Measurements from ENCODE around the gene NWD2. TPM values are rescaled to one million over a fixed set of nuclear protein-coding genes. Genes with fewer than 3 reads are reported as not detected.

The NWD2 gene
- total RNA-seq, 1 experiment from 2014 or later: not detected

- peaks cover 47% of the 10 kb centered on the region for H3K4me1 ChIP-seq (replicated peaks; ENCODE audit: insufficient read depth)
- peak; percentile 26 to 58 for DNase-seq
These were observed 196.0 kb downstream of the NWD2 start for GRCh38 chr4:37440501-37440900.

DNA sequence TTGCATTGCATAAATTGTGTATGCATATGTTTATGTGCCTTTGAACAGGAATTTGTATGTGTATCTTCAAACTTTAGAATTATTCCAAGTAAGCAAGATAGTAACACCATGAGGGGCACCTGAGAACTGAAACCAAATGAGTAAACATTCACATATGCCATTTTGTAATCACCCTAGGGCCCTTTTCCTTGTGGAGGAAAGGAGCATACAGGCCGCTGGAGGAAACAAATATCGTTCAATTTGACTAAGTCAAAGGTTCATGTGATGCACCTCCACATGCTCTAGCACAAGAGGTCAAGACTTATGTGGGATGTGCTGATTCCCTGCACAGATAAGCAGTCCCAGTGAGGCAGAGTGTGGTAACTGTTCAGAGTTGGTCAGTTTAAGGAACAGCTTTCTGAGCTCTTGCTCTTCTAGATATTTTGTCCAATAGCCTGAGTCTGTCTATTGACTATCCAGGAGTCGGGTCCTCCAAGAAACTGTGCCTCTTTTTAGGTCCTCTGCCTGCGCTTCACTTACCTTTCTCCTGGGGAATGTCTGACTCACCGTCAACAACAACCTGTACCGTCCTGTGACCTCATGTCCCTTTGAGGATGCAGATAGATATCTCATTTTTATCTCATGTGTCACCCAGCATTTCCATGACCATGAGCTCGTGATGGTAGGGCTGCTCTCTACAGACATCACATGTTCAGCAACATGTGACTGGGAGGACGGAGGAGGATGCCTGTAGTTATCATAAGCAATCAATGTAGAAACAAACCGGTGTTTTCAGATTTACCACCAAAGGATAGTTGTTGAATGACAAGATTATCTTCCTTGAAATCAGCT, 196.9 kb downstream of the NWD2 start:
- no peak overlapping the region; the same call in 1 of the 2 replicates for H3K4me3 ChIP-seq
- no peak for TF ChIP-seq EZH2 (IDR thresholded peaks at IDR 0.05; ENCODE audit: low read depth)
- TF ChIP-seq, protein P1, sequence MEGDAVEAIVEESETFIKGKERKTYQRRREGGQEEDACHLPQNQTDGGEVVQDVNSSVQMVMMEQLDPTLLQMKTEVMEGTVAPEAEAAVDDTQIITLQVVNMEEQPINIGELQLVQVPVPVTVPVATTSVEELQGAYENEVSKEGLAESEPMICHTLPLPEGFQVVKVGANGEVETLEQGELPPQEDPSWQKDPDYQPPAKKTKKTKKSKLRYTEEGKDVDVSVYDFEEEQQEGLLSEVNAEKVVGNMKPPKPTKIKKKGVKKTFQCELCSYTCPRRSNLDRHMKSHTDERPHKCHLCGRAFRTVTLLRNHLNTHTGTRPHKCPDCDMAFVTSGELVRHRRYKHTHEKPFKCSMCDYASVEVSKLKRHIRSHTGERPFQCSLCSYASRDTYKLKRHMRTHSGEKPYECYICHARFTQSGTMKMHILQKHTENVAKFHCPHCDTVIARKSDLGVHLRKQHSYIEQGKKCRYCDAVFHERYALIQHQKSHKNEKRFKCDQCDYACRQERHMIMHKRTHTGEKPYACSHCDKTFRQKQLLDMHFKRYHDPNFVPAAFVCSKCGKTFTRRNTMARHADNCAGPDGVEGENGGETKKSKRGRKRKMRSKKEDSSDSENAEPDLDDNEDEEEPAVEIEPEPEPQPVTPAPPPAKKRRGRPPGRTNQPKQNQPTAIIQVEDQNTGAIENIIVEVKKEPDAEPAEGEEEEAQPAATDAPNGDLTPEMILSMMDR (conservative IDR thresholded peaks at IDR 0.05): no peak
- CTCF ChIA-PET: interaction anchor here (1.0 kb wide), 2 partner anchors 12 to 120 kb away, joined by 5 to 10 read pairs; a partner anchor contains a TSS
- POLR2A ChIA-PET (ENCODE audit: unreplicated experiment): interaction anchor here (0.6 to 1.0 kb wide), 8 partner anchors 27 to 535 kb away, joined by 3 to 5 read pairs (median 3); partner anchors contain the start of gene PGM2
- no peaks in the 10 kb centered on the region for H3K9me2 ChIP-seq (ENCODE audit: insufficient read depth)
- peak overlapping the region; percentile 78 for H3K27ac ChIP-seq
- H4K20me1 ChIP-seq (ENCODE audit: insufficient read depth): no peaks in the 10 kb centered on the region
- no peaks in the 10 kb centered on the region for H3K36me3 ChIP-seq (ENCODE audit: low read depth)
- peak overlapping the region; percentile 59 for H3K4me2 ChIP-seq
- BruUV-seq (replicated peaks): TSS peak; percentile 94
- H3K9me3 ChIP-seq (ENCODE audit: insufficient read depth, low read depth): no peaks in the 10 kb centered on the region; the same call in 1 of the 2 replicates
- no peak overlapping the region for H2AFZ ChIP-seq
- peaks cover 23% of the 10 kb centered on the region for H3F3A ChIP-seq (ENCODE audit: insufficient read depth, low read depth)
- no peaks in the 10 kb centered on the region for H3K27me3 ChIP-seq (ENCODE audit: insufficient read depth, low read depth)
- no peaks in the 10 kb centered on the region for H3K79me2 ChIP-seq (ENCODE audit: low read depth)
- intact Hi-C loops (cut with micrococcal nuclease; ENCODE audit: unreplicated experiment): loop anchor here (1.0 kb wide), 1 partner anchor 31 kb away; no protein-coding TSS in a partner anchor
- peaks cover 47% of the 10 kb centered on the region for H3K4me1 ChIP-seq (replicated peaks; ENCODE audit: insufficient read depth)
- peak; percentile 64 to 96 for DNase-seq

More at GRCh38 chr4:37440501-37440900, 196.0 kb downstream of the NWD2 start:
- Histone ChIP-seq H3K36me3 (ENCODE audit: low read depth) (no peaks in the 10 kb centered on the region), H3K9me2 (ENCODE audit: insufficient read depth) (no peaks in the 10 kb centered on the region), H3K27ac (peak overlapping the region; percentile 78), H3K9me3 (ENCODE audit: insufficient read depth, low read depth) (no peaks in the 10 kb centered on the region; the same call in 1 of the 2 replicates), H4K20me1 (ENCODE audit: insufficient read depth) (no peaks in the 10 kb centered on the region), H3K79me2 (ENCODE audit: low read depth) (no peaks in the 10 kb centered on the region), H3K27me3 (ENCODE audit: insufficient read depth, low read depth) (no peaks in the 10 kb centered on the region), H2AFZ (no peak overlapping the region), H3K4me2 (peak overlapping the region; percentile 59), H3K4me3 (no peak overlapping the region), H3F3A (ENCODE audit: insufficient read depth, low read depth) (peaks cover 23% of the 10 kb centered on the region)
- CTCF ChIA-PET: no interaction called here
- POLR2A ChIA-PET (ENCODE audit: unreplicated experiment): no interaction called here
- intact Hi-C loops (cut with micrococcal nuclease; ENCODE audit: unreplicated experiment): no loop called here
- TF ChIP-seq EZH2 (IDR thresholded peaks at IDR 0.05; ENCODE audit: low read depth): no peak
- TF ChIP-seq, protein P1 (conservative IDR thresholded peaks at IDR 0.05): no peak
- no TSS peak for BruUV-seq (replicated peaks)

GRCh38 chr4:37442062-37442323, 197.4 kb downstream of the NWD2 start:
- intact Hi-C loops (cut with micrococcal nuclease; ENCODE audit: unreplicated experiment): no loop called here
- Histone ChIP-seq H3K4me3 (no peak overlapping the region), H3K9me2 (ENCODE audit: insufficient read depth) (no peaks in the 10 kb centered on the region), H3K4me2 (peak overlapping the region; percentile 59), H4K20me1 (ENCODE audit: insufficient read depth) (no peaks in the 10 kb centered on the region), H2AFZ (no peak overlapping the region), H3K4me1 (replicated peaks; ENCODE audit: insufficient read depth) (peaks cover 47% of the 10 kb centered on the region), H3K79me2 (ENCODE audit: low read depth) (no peaks in the 10 kb centered on the region), H3F3A (ENCODE audit: insufficient read depth, low read depth) (peaks cover 23% of the 10 kb centered on the region), H3K27ac (peak overlapping the region; percentile 78), H3K9me3 (ENCODE audit: insufficient read depth, low read depth) (no peaks in the 10 kb centered on the region; the same call in 1 of the 2 replicates), H3K36me3 (ENCODE audit: low read depth) (no peaks in the 10 kb centered on the region), H3K27me3 (ENCODE audit: insufficient read depth, low read depth) (no peaks in the 10 kb centered on the region)
- CTCF ChIA-PET: interaction anchor here (1.0 kb wide), 2 partner anchors 11 to 120 kb away, joined by 5 to 10 read pairs; a partner anchor contains a TSS
- BruUV-seq (replicated peaks): no TSS peak
- DNase-seq: no peak
- POLR2A ChIA-PET (ENCODE audit: unreplicated experiment): interaction anchor here (0.6 to 1.0 kb wide), 4 partner anchors 86 to 457 kb away, joined by 3 to 5 read pairs (median 4); no protein-coding TSS in a partner anchor
- no peak for TF ChIP-seq EZH2 (IDR thresholded peaks at IDR 0.05; ENCODE audit: low read depth)
- TF ChIP-seq, protein P1 (conservative IDR thresholded peaks at IDR 0.05): no peak
